Left ventricle myocardium inferior (tissue), 1 donor: ENCODE measurements around the gene BTBD7. TPM values are rescaled to one million over a fixed set of nuclear protein-coding genes. Genes with fewer than 3 reads are reported as not detected.
"Not testable (repeated sequence)": the region's sequence is repeated elsewhere in the genome, so short reads cannot be mapped to it uniquely, and the experiment has no call there.

ENCODE experiments used
- DNase-seq: peaks from one replicate; pipeline ENCODE4 v3.0.0-alpha.2; 2020
- H3K27ac ChIP-seq: fragments of 200-600 bp; replicated peaks from 2 replicates; pipeline ENCODE4 v1.8.0; 2021
- H3K27me3 ChIP-seq: fragments of 200-600 bp; 2 replicates; pipeline ENCODE4 v1.8.0; 2021; ENCODE audit warnings: low read depth
- H3K36me3 ChIP-seq: fragments of 200-600 bp; 2 replicates; pipeline ENCODE4 v1.8.0; 2021
- H3K4me1 ChIP-seq: fragments of 200-600 bp; 2 replicates; pipeline ENCODE4 v1.8.0; 2021
- H3K4me3 ChIP-seq: fragments of 200-600 bp; 2 replicates; pipeline ENCODE4 v1.8.0; 2021; ENCODE audit warnings: mild to moderate bottlenecking, moderate library complexity
- H3K9me3 ChIP-seq: fragments of 200-600 bp; replicated peaks from 2 replicates; pipeline ENCODE4 v1.8.0; 2021
- CTCF ChIP-seq: fragments of 200-600 bp; IDR thresholded peaks from 2 replicates; pipeline ENCODE4 v1.8.0; 2021; ENCODE audit warnings: antibody characterized with exemption, mild to moderate bottlenecking, borderline replicate concordance
- intact Hi-C: fragments of 100-400 bp; cut with micrococcal nuclease; formaldehyde crosslinking; loops from one replicate; pipeline ENCODE4 v1.11.0; 2022
- total RNA-seq: library from RNA; stranded (reverse); fragmentation: NEBNext Ultra II Directional; extraction: Animal tissue kit (Norgen Biotek cat#: 25700); gene quantifications from one replicate; pipeline ENCODE4 v1.2.1, GENCODE V29; 2021
- donor health status: DM: no; HTN: yes; CAD: no; lungs with severe emphysema.

BTBD7 gene
- total RNA-seq, 1 donor from 2014 or later: 20.2 TPM

DNA sequence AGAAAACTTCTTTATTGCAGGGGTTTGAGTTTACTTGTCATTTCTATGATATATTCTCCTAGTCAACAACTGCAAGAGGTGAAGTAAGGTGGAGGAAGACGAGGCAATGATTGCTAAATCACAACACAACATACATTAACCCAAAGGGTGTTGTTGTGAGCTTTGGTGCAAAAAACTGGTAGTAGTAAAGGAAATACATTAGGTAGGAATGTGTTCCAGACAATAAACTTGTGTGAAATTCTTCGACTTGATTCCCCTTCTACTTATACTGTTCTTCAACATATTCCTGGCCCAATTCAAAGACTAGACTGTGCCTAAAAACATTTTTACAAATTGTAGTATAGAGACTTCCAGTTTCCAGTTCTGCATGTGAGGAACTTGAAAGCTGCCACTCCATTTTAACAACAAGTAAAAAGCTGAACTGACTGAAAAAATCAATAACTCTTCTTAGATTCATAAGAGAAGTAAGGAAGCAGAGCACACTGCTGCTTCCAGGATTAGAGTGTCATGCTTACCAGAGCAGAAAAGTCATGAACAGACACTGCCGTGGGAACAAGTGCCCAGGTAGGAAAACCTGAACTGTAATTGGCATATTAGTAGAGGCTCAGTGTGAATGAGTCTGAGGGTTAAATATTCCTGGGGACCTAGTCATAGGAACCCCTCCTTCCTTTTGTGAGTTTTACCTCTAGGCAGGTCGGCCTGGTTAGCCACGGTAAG, 36.3 kb upstream of the BTBD7 start:
- no peak for DNase-seq
- H3K4me1 ChIP-seq: no peaks in the 10 kb centered on the region
- TF ChIP-seq CTCF: no peak
- H3K27me3 ChIP-seq: no peaks in the 10 kb centered on the region
- H3K27ac ChIP-seq: no peak overlapping the region
- peaks cover 16% of the 10 kb centered on the region for H3K9me3 ChIP-seq
- H3K4me3 ChIP-seq: no peak overlapping the region
- H3K36me3 ChIP-seq: no peaks in the 10 kb centered on the region
- intact Hi-C loops: no loop called here

GRCh38 chr14:93354873-93355272, 22.0 kb upstream of the BTBD7 start:
- H3K4me1 ChIP-seq, H3K4me3 ChIP-seq, H3K36me3 ChIP-seq, H3K27ac ChIP-seq, H3K27me3 ChIP-seq, intact Hi-C loops, DNase-seq, H3K9me3 ChIP-seq: not testable (repeated sequence)

GRCh38 chr14:93348292-93348691, 15.5 kb upstream of the BTBD7 start:
- intact Hi-C loops: no loop called here
- no peak overlapping the region for H3K4me3 ChIP-seq
- no peaks in the 10 kb centered on the region for H3K27me3 ChIP-seq
- no peaks in the 10 kb centered on the region for H3K36me3 ChIP-seq
- H3K27ac ChIP-seq: no peak overlapping the region
- no peak for DNase-seq
- TF ChIP-seq CTCF: no peak
- H3K4me1 ChIP-seq: no peaks in the 10 kb centered on the region
- H3K9me3 ChIP-seq: no peaks in the 10 kb centered on the region

GRCh38 chr14:93347850-93348249, 15.0 kb upstream of the BTBD7 start:
- Histone ChIP-seq H3K9me3 (no peaks in the 10 kb centered on the region), H3K4me3 (no peak overlapping the region), H3K27ac (no peak overlapping the region), H3K36me3 (no peaks in the 10 kb centered on the region), H3K27me3 (no peaks in the 10 kb centered on the region), H3K4me1 (no peaks in the 10 kb centered on the region)
- no peak for DNase-seq
- TF ChIP-seq CTCF: no peak
- intact Hi-C loops: no loop called here

DNA sequence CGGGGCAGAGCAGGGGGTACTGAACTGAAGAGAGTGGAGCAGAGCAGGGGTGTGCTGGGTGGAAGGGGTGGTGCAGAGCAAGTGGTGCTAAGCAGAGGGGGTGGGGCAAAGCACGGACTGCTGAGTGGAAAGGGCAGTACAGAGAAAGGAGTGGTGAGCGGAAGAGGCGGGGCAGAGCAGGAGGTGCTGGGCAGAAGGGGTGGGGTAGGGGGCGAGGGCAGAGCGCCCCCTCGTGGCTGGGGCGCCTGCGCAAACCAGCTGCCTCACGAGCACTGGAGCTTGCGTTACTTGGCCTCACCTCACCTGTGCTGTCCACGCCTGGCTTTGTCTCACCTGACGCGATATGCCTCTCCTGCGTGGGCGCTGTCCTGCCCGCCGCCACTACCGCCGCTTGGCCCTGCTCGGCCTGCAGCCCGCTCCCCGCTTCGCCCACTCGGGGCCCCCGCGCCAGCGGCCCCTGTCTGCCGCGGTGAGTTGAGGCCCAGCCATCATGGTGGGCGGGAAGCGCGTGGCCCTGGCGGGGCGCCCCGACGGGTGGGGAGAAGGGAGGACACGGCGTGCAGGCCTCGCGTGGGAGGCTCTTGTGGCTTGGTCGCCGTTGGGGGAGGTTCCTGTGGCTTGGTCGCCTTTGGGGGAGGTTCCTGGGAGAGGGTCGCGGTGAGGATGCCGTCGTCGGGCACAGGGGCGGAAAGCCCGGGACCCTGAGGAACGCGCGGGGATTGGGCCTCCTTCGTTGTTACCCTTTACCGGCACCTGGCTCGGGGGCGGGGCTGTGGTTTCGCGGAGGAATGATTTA, 14.3 kb upstream of the BTBD7 start, which contains the start of gene COX8C:
TSS of gene COX8C (plus strand) at position 257 of the 796 bp plus-strand sequence. CDS start at position 344, 87 bp downstream.
- no peak for DNase-seq

More for the DNA sequence above, 14.3 kb upstream of the BTBD7 start, which contains the start of gene COX8C:
- H3K27ac ChIP-seq: no peak within 1 kb of the TSS
- TF ChIP-seq CTCF: no peak
- no peak within 1 kb of the TSS for H3K4me3 ChIP-seq
- H3K36me3 ChIP-seq: no peaks in the 10 kb centered on the region
- no peaks in the 10 kb centered on the region for H3K4me1 ChIP-seq
- H3K9me3 ChIP-seq: no peaks in the 10 kb centered on the region
- no peaks in the 10 kb centered on the region for H3K27me3 ChIP-seq
- intact Hi-C loops: no loop called here
